Measurements from ENCODE around the gene RABEPK.
"Not testable (repeated sequence)": the region's sequence is repeated elsewhere in the genome, so short reads cannot be mapped to it uniquely, and the experiment has no call there.

DNA sequence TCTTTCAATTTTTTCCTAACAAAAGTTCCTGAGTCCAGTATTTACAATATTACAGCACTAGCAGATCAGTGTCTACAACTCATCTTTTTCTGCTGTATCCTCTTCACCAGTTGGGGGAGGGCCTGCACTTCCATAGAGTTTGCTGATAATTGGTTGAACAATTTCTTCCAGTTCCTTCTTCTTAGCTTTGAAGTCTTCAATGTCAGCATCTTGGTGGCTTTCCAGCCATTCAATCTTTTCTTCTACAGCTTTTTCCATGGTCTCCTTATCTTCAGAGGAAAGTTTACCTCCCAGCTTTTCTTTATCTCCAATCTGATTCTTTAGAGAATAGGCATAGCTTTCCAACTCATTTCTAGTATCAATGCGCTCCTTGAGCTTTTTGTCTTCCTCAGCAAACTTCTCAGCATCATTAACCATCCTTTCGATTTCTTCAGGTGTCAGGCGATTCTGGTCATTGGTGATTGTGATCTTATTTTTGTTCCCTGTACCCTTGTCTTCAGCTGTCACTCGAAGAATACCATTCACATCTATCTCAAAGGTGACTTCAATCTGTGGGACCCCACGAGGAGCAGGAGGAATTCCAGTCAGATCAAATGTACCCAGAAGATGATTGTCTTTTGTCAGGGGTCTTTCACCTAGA is 36.3 kb downstream of the RABEPK start:
- TF ChIP-seq, protein P1, sequence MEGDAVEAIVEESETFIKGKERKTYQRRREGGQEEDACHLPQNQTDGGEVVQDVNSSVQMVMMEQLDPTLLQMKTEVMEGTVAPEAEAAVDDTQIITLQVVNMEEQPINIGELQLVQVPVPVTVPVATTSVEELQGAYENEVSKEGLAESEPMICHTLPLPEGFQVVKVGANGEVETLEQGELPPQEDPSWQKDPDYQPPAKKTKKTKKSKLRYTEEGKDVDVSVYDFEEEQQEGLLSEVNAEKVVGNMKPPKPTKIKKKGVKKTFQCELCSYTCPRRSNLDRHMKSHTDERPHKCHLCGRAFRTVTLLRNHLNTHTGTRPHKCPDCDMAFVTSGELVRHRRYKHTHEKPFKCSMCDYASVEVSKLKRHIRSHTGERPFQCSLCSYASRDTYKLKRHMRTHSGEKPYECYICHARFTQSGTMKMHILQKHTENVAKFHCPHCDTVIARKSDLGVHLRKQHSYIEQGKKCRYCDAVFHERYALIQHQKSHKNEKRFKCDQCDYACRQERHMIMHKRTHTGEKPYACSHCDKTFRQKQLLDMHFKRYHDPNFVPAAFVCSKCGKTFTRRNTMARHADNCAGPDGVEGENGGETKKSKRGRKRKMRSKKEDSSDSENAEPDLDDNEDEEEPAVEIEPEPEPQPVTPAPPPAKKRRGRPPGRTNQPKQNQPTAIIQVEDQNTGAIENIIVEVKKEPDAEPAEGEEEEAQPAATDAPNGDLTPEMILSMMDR (conservative IDR thresholded peaks at IDR 0.05 in 1 of 2, IDR thresholded peaks at IDR 0.05 in 1 of 2; ENCODE audit: extremely low read depth in 1 of 2, insufficient read depth in 1 of 2, low read depth in 1 of 2, low read length in 2 of 2): not testable (repeated sequence)
- not testable (repeated sequence) for TF ChIP-seq EZH2 (IDR thresholded peaks at IDR 0.05; ENCODE audit: borderline replicate concordance, low read length)
